K562 (cell line): Measurements from ENCODE around the gene CHPF. TPM values are rescaled to one million over a fixed set of nuclear protein-coding genes. Genes with fewer than 3 reads are reported as not detected.

Source experiments
- COPS2 ChIP-seq: fragments of 450-650 bp; conservative IDR thresholded peaks from 2 replicates; pipeline ENCODE4 v1.6.1; 2016; ENCODE audit warnings: mild to moderate bottlenecking, moderate library complexity
- CTBP1 ChIP-seq: fragments of 450-650 bp; IDR thresholded peaks from 2 replicates; pipeline ENCODE4 v1.6.1; 2016; ENCODE audit warnings: borderline replicate concordance
- GATA2 ChIP-seq: sonication (generic); formaldehyde crosslinking; IDR thresholded peaks from 2 replicates; pipeline ENCODE4 v1.4.0; 2020; ENCODE audit warnings: mild to moderate bottlenecking, missing genetic modification reagents
- GTF2E2 ChIP-seq: fragments of 200-800 bp; sonication (Bioruptor generic); IDR thresholded peaks from 2 replicates; pipeline ENCODE4 v1.6.1; 2016; ENCODE audit warnings: missing genetic modification characterization, missing compliant biosample characterization
- HDAC1 ChIP-seq, 2 experiments: fragments of 450-650 bp; IDR thresholded peaks; 2 replicates each; pipeline ENCODE4 v1.6.1; 2016 to 2017; ENCODE audit warnings: inconsistent platforms in 1 of 2, mild to moderate bottlenecking in 1 of 2, moderate library complexity in 1 of 2
- HOXB6 ChIP-seq: fragments of 250-450 bp; sonication (Bioruptor Pico); IDR thresholded peaks from 2 replicates; pipeline ENCODE4 v1.5.1; 2022; ENCODE audit warnings: mild to moderate bottlenecking, borderline replicate concordance
- KDM1A ChIP-seq, 2 experiments: fragments of 450-650 bp; IDR thresholded peaks; 2 replicates each; pipeline ENCODE4 v1.6.1; 2016; ENCODE audit warnings: mild to moderate bottlenecking in 2 of 2
- KLF13 ChIP-seq: fragments of 450-650 bp; IDR thresholded peaks from 2 replicates; pipeline ENCODE4 v1.6.1; 2016; ENCODE audit warnings: missing genetic modification characterization, low read depth, mild to moderate bottlenecking, missing compliant biosample characterization, moderate library complexity, borderline replicate concordance
- MBD2 ChIP-seq: sonication (generic); IDR thresholded peaks from 2 replicates; pipeline ENCODE4 v1.6.1; 2016; ENCODE audit warnings: low read depth, borderline replicate concordance
- MTA3 ChIP-seq: fragments of 450-650 bp; formaldehyde crosslinking; IDR thresholded peaks from 2 replicates; pipeline ENCODE4 v1.6.1; 2017; ENCODE audit warnings: mild to moderate bottlenecking, borderline replicate concordance
- MYC ChIP-seq, 2 experiments: fragments of 250-450 bp in 1 of 2; sonication (Bioruptor Pico) in 1 of 2; IDR thresholded peaks; 2 replicates each; pipeline versions ENCODE4 v1.5.1 to v1.6.1; 2012 to 2021; ENCODE audit warnings: low read depth in 2 of 2, borderline replicate concordance in 1 of 2, improper control_type of control experiment in 1 of 2, low read length in 1 of 2, mild to moderate bottlenecking in 1 of 2, moderate library complexity in 1 of 2
- NR3C1 ChIP-seq: sonication (generic); formaldehyde crosslinking; IDR thresholded peaks from 2 replicates; pipeline ENCODE4 v1.8.1; 2022; ENCODE audit warnings: missing genetic modification reagents
- PCBP1 ChIP-seq: fragments of 200-400 bp; formaldehyde crosslinking; IDR thresholded peaks from 2 replicates; pipeline ENCODE4 v1.6.1; 2018; ENCODE audit warnings: mild to moderate bottlenecking, low read depth, low read length; ENCODE audit not compliant: poor library complexity, severe bottlenecking
- RBM14 ChIP-seq: fragments of 200-400 bp; formaldehyde crosslinking; IDR thresholded peaks from 2 replicates; pipeline ENCODE4 v1.6.1; 2018; ENCODE audit warnings: low read depth, mild to moderate bottlenecking, low read length, moderate library complexity, borderline replicate concordance; ENCODE audit not compliant: insufficient read depth
- RBM25 ChIP-seq: fragments of 200-400 bp; formaldehyde crosslinking; IDR thresholded peaks from 2 replicates; pipeline ENCODE4 v1.6.1; 2018; ENCODE audit warnings: low read length, low read depth, moderate library complexity; ENCODE audit not compliant: severe bottlenecking
- SAFB ChIP-seq: fragments of 200-400 bp; formaldehyde crosslinking; IDR thresholded peaks from 2 replicates; pipeline ENCODE4 v1.6.1; 2017; ENCODE audit warnings: low read depth, low read length, borderline replicate concordance
- STAT6 ChIP-seq: sonication (generic); formaldehyde crosslinking; IDR thresholded peaks from 2 replicates; pipeline ENCODE4 v1.8.1; 2023; ENCODE audit warnings: mild to moderate bottlenecking, missing genetic modification reagents
- TRIM24 ChIP-seq, 2 experiments: fragments of 450-650 bp; IDR thresholded peaks; 2 replicates each; pipeline ENCODE4 v1.6.1; 2016
- U2AF2 ChIP-seq: fragments of 200-400 bp; formaldehyde crosslinking; optimal IDR thresholded peaks from 2 replicates; pipeline ENCODE3; 2017; ENCODE audit warnings: low read depth, mild to moderate bottlenecking, low read length
- XRCC5 ChIP-seq: fragments of 200-400 bp; formaldehyde crosslinking; IDR thresholded peaks from 2 replicates; pipeline ENCODE4 v1.6.1; 2017; ENCODE audit warnings: low read depth, mild to moderate bottlenecking, low read length
- ZKSCAN3 ChIP-seq: fragments of 250-450 bp; sonication (Bioruptor Pico); IDR thresholded peaks from 2 replicates; pipeline ENCODE4 v1.4.0; 2020
- ZNF79 ChIP-seq: fragments of 250-450 bp; sonication (Bioruptor Pico); IDR thresholded peaks from 2 replicates; pipeline ENCODE4 v1.4.0; 2020; ENCODE audit warnings: low read depth, mild to moderate bottlenecking, moderate library complexity
- ZSCAN32 ChIP-seq: fragments of 450-650 bp; formaldehyde crosslinking; IDR thresholded peaks from 2 replicates; pipeline ENCODE4 v1.4.0; 2020; ENCODE audit warnings: mild to moderate bottlenecking, moderate library complexity
- polyA plus RNA-seq, 8 experiments: library from polyadenylated mRNA; depleted of rRNA in 4 of 8; stranded (reverse) in 5 of 8; unstranded in 3 of 8; fragments of >200 nt; fragmentation: Nextera tagmentation in 2 of 8; fragmentation: Illumina TruSeq in 1 of 8; extraction: Ambion mirVana in 2 of 8; extraction: Trizol in 1 of 8; gene quantifications; 2 replicates each; pipeline versions ENCODE4 v1.2.1 to v1.2.3, GENCODE V29; 2011 to 2014; ENCODE audit warnings: inconsistent platforms in 1 of 8, missing spikeins in 1 of 8
- total RNA-seq, 7 experiments: library from RNA; depleted of rRNA in 6 of 7; stranded (reverse); fragments of >200 nt in 6 of 7; fragmentation: Illumina TruSeq in 2 of 7; extraction: Trizol in 2 of 7; gene quantifications; 2 replicates each; pipeline versions ENCODE4 v1.2.1 to v1.2.3, GENCODE V29; 2011 to 2021; ENCODE audit warnings: low replicate concordance in 1 of 7
- TF ChIP-seq, protein P1 (sequence below): fragments of 250-450 bp; sonication (Bioruptor Pico); IDR thresholded peaks from 2 replicates; pipeline ENCODE4 v1.6.1; 2021; ENCODE audit warnings: mild to moderate bottlenecking
- TF ChIP-seq, protein P2 (sequence below): fragments of 250-450 bp; sonication (Bioruptor Pico); IDR thresholded peaks from 2 replicates; pipeline ENCODE4 v1.8.0; 2021; ENCODE audit warnings: moderate library complexity, mild to moderate bottlenecking, inconsistent platforms
- TF ChIP-seq, protein P3 (sequence below): fragments of 450-650 bp; formaldehyde crosslinking; IDR thresholded peaks from 2 replicates; pipeline ENCODE4 v1.4.0; 2022; ENCODE audit warnings: missing genetic modification characterization

CHPF gene
- total and polyA plus RNA-seq, 9 of the 15 experiments (the other 6 are each of a cell fraction or from before 2014, with no cell fraction given), result 0.15 to 57.2 (median 7.9) TPM

GRCh38 chr2:219500135-219500534, 43.5 kb downstream of the CHPF start (continued):
- TF ChIP-seq U2AF2 (no peak), HOXB6 (no peak), RBM25 (no peak), MBD2 (no peak), TRIM24 (IDR thresholded peaks at IDR 0.05) (no peak), ZSCAN32 (CRISPR knock-in tag) (no peak), HDAC1 (IDR thresholded peaks at IDR 0.05) (peak in 1 of 2 experiments; percentile 68; a peak in 1 of 4 replicates), MTA3 (peak; percentile 44; the same call in 1 of the 2 replicates), NR3C1 (no peak), SAFB (no peak), ZNF79 (CRISPR knock-in tag) (no peak), KLF13 (no peak), GATA2 (peak; percentile 90), PCBP1 (no peak), STAT6 (CRISPR knock-in tag) (no peak), MYC (IDR thresholded peaks at IDR 0.05; ENCODE audit: low read depth, low read length) (0 out of 2 replicates have a peak, but pooled peaks have one; percentile 23), MYC (CRISPR knock-in tag; IDR thresholded peaks at IDR 0.05; ENCODE audit: borderline replicate concordance, low read depth) (no peak), ZKSCAN3 (CRISPR knock-in tag) (no peak), GTF2E2 (tag) (no peak), XRCC5 (no peak), KDM1A (IDR thresholded peaks at IDR 0.05) (peak; percentile 70 to 72; a peak in 3 of 4 replicates), CTBP1 (peak; percentile 35; the same call in 1 of the 2 replicates), COPS2 (no peak), RBM14 (no peak)
- TF ChIP-seq, protein P1, sequence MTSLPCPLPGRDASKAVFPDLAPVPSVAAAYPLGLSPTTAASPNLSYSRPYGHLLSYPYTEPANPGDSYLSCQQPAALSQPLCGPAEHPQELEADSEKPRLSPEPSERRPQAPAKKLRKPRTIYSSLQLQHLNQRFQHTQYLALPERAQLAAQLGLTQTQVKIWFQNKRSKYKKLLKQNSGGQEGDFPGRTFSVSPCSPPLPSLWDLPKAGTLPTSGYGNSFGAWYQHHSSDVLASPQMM (CRISPR knock-in tag), result no peak
- TF ChIP-seq, protein P2, sequence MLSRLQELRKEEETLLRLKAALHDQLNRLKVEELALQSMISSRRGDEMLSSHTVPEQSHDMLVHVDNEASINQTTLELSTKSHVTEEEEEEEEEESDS (CRISPR knock-in tag), result no peak
- TF ChIP-seq, protein P3, sequence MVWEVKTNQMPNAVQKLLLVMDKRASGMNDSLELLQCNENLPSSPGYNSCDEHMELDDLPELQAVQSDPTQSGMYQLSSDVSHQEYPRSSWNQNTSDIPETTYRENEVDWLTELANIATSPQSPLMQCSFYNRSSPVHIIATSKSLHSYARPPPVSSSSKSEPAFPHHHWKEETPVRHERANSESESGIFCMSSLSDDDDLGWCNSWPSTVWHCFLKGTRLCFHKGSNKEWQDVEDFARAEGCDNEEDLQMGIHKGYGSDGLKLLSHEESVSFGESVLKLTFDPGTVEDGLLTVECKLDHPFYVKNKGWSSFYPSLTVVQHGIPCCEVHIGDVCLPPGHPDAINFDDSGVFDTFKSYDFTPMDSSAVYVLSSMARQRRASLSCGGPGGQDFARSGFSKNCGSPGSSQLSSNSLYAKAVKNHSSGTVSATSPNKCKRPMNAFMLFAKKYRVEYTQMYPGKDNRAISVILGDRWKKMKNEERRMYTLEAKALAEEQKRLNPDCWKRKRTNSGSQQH (CRISPR knock-in tag), result no peak
